ENCODE data around the gene FCER2.

The FCER2 gene

DNA sequence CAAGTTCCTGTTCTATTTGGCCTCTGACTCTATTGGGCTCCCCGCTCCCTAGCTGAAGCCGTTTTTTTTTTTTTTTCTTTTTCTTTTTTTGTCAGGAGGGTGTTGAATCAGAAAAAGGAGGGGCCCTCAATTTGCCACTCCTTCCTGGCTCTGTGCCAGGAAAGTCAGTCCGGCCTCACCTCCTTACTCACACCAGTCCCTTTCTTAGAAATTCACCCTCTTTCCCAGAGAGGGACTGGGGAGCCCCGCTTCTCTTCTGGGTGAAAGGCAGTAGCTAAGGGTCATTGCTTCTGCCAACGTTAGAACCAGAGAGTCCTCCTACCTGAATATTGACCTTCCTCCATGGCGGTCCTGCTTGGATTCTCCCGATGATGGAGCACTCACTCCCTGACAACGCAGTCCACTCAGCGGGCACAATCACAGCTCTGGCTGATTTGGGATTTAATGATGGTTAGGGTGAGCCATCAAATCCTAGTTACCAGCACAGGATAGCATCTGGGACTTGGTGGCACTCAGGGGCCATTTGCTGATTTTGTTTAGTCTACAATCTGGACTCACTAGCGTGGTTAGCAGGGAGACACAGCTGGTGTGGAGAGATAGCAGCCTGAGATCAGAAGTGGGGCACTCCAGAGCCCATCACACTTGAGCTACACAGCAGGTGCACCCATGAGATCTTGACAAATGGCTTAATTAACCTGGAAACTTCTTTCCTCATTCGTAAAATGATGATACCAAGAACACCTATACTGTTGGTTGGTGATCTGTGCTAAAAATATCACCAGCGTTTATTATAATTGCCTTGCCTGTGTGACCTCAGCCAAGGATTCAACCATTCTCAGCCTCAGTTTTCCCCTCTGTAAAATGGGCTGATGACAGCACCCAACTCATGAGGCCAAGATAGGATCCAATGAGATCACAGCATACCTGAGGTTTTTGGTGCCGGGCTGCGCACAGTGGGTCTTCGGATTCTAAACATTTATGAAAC lies 2.2 kb downstream of the FCER2 start:
- DNase-seq, result peak in 1 of 4 experiments; percentile 18

DNA sequence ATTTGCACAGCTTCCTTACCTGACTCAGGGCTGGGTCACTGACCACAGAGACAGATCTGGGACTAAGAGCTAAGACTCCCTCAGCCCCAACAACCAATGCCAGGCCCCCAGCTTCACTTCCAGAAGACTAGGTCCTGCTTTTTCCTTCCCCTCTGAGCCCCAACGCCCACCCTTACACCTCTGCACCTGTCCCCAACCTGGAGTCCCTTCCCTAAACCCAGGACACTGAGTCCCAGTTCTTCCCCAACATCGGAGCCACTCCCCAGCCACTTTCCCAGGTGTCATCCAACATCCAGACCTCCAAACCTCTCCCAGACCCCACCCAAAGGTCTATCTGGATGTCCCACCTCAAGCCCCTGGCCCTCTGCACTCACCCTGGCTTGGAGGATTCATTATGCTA lies 2.9 kb downstream of the FCER2 start:
- DNase-seq, result no peak

DNA sequence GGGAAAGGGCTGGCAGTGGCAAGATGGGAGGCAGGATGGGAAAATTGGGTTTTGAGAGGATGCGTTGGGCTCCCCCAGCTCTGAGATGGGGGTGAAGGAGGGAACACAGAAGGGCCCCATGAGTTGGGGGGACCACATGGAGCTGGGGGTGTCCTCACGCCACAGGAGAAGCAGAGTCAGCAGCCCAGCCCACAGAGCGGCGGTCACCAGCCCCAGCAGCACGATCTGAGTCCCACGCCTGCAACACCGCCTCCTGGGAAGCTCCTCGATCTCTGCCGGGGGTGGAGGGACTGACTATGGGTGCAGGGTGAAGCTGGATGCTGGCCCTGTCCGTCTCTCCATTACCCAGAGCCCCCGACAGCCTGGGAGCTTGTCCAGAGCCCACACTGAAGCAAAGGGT lies 3.3 kb downstream of the FCER2 start:
- DNase-seq, result no peak

DNA sequence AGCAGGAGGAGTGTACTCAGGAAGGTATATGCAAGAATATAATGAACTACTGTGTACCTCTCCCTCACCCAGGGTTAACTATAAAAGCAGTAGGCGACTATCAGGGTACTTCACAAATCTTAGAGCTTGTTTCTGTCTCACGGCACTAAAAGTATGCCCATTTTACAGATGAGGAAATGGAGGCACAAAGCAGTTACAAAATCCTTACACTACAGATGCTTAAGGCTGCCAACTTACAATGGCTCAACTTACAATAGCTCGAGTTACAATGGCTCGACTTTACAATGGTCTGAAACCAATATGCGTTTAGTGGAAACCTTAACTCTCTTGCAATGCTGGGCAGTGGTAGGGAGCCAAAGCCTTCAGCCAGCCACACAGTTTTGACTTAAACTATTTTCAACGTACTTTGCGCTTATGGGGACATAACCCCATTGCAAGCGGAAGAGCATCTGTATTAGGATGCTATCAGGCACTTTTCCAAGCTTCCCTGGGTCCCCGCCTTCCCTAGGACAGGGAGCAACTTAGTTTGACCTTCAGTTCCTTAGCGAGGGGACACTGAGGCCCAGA lies 4.1 kb downstream of the FCER2 start:
- no peak for DNase-seq

DNA sequence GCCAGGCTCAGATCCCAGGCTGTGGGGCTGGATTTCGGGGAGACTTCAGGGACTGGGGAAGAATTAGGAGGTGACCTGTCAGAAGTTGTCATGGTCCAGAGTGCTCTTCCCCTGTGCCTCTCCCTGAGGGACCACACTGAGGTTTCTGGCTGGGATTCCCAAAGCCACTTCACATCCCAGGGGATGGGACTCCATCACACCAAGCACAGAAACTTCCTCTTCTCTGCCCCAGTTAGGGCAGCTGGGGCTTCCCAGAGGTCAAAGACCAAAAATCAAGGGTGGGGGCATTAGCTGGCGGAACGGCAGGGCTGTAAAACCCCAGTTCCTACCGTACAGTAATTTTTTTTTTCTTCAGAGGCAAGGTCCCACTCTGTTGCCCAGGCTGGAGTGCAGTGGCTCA lies 7.4 kb downstream of the FCER2 start:
- no peak for DNase-seq

DNA sequence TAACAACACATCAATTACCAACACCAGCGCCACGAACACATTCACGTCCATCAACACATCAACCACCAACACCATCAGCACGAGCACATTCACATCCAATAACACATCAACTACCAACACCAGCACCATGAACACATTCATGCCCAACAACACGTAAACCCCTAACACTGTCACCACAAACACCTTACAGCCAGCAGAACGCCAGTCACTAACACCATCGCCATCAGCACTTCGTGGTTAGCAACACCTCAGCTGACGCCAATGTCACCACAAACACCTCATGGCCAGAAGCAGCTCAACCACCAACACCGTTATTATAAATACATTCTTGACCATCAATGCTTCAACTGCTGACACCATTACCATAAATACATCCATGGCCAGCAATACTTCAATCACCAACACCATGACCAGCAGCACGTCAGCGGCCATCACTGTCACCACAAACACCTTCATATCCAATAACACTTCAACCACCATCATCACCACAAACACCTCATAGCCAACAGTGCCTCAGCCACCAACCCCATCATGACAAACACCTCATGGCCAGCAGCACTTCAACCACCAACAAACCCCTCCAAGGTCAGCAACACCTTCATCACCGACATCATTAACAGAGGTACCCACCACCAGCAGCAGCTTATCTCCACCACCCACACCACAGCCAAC lies 9.4 kb downstream of the FCER2 start:
- DNase-seq, result no peak

DNA sequence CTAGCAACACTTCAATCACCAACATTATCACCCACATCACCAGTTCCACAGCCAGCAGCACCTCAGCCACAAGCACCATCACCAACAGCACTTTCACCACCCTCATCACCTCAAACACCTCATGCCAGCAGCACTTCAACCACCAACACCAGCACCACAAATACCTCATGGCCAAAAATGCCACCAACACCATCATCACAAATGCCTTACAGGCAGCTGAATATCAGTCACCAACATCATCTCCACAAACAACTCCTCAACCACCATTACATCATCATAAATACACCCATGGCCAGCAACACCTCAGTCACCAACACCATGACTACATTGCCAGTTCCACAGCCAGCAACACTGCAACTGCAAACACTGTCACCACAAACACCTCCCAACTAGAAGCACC lies 10.4 kb downstream of the FCER2 start:
- DNase-seq, result no peak

DNA sequence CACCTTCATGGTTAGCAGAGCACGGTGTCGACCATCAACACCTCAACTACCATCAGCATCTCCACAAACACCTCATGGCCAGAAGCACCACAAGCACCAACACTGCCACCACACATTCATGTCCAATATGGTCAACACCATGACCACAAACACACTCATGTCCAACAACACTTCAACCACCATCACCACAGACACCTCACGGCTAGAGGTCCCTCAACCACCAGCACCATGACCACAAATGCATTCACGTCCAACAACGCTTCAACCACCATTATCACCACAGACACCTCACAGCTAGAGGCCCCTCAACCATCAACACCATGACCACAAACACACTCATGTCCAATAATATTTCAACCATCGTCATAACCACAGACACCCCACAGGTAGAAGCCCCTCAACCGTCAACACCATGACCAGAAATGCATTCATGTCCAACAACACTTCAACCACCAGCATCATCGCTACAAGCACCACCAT lies 11.1 kb downstream of the FCER2 start:
- DNase-seq, result no peak

DNA sequence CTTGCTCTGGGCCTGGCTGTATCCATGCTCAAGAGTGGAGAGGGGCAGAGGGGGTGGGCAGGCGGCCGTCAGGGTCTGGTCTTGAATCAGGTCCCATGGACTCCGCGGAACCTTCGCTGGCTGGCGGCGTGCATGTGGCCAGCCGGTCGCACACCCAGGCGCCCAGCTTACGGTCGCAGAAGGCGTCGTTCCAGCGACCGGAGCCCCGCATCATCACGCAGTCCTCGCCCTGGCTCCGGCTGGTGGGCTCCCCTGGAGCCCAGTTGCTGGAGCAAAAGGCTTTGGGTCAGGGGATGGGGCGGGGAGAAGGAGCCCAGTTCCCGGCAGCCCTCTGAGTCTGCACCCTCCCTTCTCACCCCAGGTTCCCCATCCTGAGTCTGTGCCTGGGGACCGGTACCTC lies 12.8 kb downstream of the FCER2 start:
- no peak for DNase-seq

DNA sequence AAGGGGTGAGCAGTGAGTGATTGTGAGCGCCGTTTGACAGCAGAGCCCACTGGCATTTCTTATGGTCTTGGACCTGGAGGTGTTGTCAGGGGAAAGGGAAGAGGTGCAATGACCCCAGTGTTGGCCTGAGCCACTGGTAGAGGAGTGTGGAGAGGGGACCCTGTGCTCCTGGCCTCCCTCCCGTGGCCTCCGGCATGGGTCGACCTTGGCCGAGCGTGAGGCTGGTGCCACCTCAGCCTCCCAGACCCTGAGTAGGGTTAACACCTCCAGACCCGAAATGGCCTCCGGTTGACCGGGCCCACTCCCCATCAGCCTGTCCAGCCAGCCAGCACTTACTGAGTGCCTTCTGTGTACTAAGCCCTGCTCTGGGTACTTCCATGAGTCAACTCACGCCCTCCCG lies 14.8 kb downstream of the FCER2 start:
- DNase-seq, result no peak

DNA sequence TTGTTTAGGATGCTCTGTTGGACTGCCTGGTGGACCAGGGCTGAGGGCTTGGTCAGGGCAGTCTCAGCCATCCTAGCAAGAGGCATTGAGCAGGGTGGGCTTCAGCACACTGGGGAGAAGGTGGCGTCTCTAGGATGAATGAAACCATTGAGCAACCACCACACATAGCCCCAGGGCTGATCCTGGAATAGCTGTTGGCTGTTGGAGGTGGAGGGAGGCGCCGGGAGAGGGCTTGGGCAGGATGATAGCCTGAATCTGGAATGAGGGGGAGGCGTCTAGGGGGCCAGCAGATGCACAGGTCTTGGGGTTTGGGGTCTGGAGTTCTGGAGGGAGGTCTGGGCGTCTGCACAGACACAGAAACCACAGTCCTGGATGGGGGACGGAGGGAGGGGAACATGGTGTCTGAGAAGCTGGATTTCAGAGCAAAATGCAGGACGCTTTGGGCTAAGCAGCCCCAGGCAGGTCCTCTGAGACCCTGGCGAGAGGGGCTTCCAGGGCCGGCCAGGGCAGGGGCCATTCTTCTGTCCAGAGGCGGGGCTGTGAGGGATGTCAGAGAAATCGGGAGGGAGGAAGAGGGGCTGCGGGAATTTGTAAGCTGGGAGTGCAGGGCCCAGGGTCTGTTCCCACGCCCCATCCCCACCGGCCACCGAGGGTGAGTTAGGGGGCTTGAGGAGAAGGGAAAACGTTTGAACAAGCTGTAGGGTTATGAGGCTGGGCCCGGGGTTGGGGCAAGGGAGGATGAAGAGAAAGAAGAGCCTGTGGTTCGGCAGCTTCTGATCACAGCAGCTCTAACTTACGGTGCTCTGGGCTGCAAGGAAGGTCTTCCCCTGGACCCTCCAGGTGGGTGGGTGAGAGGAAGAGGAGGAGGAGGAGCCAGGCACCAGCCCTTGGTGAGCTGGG lies 16.1 kb downstream of the FCER2 start:
- no peak for DNase-seq

DNA sequence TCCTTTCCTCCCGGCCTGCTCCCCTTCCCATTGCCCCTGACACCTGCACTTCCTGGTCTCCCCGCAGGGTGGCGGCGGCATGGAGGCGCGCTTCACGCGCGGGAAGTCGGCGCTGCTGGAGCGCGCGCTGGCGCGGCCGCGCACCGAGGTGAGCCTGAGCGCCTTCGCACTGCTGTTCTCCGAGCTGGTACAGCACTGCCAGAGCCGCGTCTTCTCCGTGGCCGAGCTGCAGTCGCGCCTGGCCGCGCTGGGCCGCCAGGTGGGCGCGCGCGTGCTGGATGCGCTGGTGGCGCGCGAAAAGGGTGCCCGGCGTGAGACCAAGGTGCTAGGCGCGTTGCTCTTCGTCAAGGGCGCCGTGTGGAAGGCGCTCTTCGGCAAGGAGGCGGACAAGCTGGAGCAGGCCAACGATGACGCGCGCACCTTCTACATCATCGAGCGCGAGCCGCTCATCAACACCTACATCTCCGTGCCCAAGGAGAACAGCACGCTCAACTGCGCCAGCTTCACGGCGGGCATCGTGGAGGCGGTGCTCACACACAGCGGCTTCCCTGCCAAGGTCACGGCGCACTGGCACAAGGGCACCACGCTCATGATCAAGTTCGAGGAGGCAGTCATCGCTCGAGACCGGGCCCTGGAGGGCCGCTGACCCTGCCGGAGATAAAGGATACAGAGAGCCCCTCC lies 19.6 kb downstream of the FCER2 start:
- no peak for DNase-seq

DNA sequence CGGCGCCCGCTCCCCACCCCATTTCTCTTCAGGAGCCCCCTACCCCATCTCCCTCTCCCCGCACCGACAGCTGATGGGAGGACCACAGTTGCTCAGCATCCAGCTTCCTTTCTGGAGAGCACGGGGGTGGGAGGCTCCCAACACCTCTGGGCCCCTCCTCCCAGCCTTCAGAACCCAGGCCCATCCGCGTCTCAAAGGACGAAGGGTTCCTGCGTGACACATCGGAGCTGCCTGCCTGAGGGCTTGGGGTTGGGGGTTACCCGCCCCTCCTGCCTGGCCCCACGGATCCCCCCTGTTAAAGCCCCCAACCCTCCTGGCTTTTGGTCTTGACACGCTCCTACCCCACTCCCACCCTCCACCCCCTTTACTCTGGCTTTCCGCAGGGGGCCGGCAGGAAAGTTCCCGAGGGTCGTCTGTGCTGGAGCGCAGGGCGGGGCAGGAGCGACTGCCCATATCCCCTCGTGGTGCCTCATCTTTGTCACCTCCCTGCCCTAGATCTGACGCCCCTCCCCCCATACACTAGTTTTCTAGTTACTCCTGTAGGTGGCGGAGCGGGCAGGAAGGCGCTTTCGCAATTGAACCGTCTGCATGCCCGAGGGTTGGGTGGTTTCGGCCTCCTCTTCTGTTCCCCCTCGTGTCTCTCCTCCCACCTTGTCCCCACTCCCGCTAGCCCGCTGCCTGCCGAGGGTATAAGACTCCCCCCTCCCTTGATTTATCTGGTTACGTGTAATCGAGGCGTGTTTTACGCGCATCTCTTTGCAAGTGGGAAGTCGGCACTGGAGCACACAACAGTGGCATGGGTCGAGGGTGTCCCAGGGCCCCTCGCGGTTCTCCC lies 20.4 kb downstream of the FCER2 start:
- peak; percentile 64 to 78 (median 70) for DNase-seq

DNA sequence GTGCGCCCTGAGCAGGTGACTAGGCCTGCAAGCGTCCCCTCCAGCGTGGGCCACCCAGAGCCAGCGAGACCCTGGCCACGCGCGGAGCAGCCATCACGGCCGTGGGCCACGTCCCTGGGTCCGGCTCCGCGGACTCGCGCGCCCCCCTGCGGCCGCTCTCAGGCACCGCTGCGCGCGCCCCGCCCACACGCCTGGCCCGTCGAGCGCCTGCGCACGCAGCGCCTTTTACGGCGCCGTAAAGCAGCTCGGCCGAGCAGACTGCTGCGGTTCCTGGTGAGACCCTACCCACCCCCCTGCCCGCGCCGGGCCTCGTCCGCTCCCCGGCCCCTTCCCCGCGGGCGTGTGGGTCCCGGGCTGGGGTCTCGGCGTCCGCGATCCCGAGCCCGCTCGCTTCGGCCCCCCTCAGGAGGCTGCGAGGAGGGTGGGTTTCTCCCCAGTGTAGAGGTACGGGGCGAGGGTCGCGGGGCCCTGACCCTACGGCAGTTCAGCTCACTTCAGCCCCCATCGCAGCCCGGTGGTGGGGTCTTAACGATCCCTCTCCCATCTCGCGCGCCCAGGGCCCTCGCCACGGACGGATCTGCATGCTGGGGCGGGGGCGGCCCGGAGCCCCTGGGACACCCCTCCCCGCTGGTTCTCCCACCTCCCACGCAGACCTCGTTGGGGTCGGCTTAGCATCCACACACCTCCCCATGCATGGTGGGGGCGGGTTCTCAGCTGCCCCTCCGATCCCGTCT lies 21.2 kb downstream of the FCER2 start, which contains the start of gene TRAPPC5:
Gene TRAPPC5 (plus strand): TSS at position 228 of the 734 bp plus-strand sequence. CDS start 1,421 bp downstream, outside the sequence.
- DNase-seq, result peak; percentile 69 to 81 (median 76)

DNA sequence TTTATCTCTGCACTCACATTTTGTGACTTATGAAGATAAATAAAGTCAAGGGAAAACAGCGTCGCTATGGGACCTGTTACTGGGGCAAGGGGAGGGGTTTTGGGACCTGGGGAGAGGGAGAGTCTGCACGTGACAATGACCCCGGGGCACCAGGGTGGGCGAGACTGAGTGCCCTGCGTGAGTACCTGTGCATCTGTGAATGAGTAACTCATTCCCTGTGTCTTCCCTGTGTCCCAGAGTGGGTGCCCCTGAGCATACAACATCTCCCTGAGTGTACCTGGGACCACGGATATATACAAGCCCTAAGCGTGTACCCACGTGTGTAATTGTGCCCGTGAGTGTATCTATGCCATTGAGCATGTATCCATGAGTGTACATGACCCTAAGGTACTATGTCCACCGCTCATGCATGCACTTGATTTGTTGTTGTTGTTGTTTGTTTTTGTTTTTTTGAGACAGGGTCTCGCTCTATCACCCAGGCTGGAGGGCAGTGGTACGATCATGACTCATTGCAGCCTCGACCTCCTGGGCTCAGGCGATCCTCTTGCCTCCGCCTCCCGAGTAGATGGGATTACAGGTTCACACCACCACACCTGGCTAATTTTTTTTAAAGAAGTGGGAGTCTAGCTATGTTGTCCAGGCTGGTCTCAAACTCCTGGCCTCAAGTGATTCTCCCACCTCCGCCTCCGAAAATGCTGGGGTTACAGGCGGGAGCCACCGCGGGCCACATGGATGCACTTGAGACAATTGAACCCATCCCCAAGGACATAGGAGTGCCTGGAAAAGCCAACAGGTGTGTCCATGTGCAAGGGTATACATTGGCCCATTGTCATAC lies 21.9 kb downstream of the FCER2 start:
- DNase-seq, result no peak

DNA sequence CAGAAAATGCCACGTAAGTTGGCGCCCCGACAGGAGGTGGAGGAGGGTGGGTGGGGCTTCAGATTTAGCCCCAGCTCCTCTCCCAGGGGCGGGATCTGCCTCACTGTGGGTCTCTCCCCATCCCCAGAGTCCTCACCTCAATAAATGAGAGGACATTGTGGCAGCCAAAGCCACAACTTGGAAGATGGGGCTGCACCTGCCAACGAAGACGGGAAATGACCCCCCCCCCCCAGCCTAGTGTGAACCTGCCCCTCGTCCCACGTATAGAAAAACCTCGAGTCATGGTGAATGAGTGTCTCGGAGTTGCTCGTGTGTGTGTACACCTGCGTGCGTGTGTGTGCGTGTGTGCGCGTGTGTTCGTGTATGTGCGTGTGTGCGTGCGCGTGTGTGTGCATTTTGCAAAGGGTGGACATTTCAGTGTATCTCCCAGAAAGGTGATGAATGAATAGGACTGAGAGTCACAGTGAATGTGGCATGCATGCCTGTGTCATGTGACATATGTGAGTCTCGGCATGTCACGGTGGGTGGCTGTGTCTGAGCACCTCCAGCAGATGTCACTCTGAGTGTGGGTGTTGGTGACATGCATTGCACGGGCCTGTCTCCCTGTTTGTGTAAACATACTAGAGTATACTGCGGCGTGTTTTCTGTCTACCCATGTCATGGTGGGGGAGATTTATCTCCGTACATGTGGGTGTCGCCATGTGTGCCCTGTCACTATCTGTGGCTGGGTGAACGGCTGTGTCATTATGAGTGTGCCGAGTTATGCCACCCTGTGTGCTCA lies 22.8 kb downstream of the FCER2 start:
- peak; percentile 33 to 45 (median 41) for DNase-seq

DNA sequence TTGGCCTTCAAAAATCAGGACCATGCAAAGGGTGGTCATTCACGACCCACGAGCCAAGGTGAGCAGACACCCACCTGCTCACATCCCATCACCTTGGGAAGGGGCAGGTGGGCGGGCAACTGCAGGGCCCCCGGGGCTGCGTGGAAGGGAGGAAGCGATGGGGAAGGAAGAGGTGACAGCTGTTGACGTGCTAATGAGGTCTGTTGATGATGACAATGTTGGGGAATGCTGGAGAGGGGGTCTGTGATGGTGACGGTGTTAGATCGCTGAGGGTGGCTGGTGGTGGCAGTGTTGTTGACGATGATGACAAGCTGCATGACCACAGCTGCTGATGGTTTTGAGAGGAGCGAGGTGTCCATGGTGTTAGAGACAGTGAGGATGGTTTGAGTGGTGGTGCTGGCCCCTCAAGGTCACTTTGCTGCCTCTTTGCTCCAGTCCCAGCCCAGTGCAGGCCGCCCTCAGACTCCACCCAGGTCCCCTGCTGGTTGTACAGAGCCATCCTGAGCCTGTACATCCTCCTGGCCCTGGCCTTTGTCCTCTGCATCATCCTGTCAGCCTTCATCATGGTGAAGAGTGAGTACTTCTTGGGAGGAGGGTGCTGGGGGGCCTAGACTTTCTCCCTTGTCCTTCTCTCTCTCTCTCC lies 24.1 kb downstream of the FCER2 start:
- no peak for DNase-seq

DNA sequence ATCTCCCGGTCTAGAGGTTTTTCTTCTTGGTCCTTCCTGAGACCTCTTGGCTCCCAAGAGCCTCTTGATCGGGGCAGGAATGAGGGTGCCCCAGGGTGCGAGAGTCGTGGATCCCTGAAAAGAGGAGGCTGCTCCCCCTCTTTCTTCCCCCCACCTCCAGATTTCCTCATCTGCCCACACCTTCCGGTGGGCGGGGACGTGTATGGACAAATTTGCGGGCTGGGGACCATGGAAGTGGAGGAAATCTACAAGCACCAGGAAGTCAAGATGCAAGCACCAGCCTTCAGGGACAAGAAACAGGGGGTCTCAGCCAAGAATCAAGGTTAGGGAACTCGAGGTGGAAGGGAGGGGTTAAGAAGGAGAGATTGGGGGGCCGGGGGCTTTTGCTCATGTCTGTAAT lies 25.1 kb downstream of the FCER2 start, which contains the start of gene MCEMP1:
Gene MCEMP1 (plus strand): TSS at position 237 of the 400 bp plus-strand sequence. CDS start 31 bp downstream, at position 268.
- no peak for DNase-seq

Data from activated CD4-positive, CD25-positive, alpha-beta regulatory T cell (primary cell).